AG10803 (cell line): Measurements from ENCODE around the gene CDHR2.

Source experiments
- DNase-seq: peaks from one replicate; pipeline ENCODE4 v3.0.0; 2010; ENCODE audit warnings: low read depth
- H3K4me3 ChIP-seq: 2 replicates; pipeline ENCODE4 v1.5.1; 2011; ENCODE audit warnings: mild to moderate bottlenecking, low read length, control low read depth
- TF ChIP-seq, protein P1 (sequence below): conservative IDR thresholded peaks from 2 replicates; pipeline ENCODE4 v1.5.1; 2011; ENCODE audit warnings: mild to moderate bottlenecking, low read length, control low read depth, inconsistent platforms

CDHR2 gene

GRCh38 chr5:176536132-176536901 lies 12.8 kb upstream of the CDHR2 start:
- DNase-seq = peak; percentile 69
- H3K4me3 ChIP-seq = peak overlapping the region; percentile 84
- TF ChIP-seq, protein P1, sequence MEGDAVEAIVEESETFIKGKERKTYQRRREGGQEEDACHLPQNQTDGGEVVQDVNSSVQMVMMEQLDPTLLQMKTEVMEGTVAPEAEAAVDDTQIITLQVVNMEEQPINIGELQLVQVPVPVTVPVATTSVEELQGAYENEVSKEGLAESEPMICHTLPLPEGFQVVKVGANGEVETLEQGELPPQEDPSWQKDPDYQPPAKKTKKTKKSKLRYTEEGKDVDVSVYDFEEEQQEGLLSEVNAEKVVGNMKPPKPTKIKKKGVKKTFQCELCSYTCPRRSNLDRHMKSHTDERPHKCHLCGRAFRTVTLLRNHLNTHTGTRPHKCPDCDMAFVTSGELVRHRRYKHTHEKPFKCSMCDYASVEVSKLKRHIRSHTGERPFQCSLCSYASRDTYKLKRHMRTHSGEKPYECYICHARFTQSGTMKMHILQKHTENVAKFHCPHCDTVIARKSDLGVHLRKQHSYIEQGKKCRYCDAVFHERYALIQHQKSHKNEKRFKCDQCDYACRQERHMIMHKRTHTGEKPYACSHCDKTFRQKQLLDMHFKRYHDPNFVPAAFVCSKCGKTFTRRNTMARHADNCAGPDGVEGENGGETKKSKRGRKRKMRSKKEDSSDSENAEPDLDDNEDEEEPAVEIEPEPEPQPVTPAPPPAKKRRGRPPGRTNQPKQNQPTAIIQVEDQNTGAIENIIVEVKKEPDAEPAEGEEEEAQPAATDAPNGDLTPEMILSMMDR = no peak

GRCh38 chr5:176536902-176537553 lies 12.1 kb upstream of the CDHR2 start, which contains the start of gene RNF44:
Gene RNF44, minus strand, starts transcription at chr5:176537402. Its CDS starts 4,930 bp downstream, at chr5:176532472.
- TF ChIP-seq, protein P1 = no peak
- peak; percentile 97 for DNase-seq
- peak within 1 kb of the TSS; percentile 84 for H3K4me3 ChIP-seq

GRCh38 chr5:176537554-176538229 lies 11.4 kb upstream of the CDHR2 start:
- peak overlapping the region; percentile 82 for H3K4me3 ChIP-seq
- peak; percentile 99 for DNase-seq
- TF ChIP-seq, protein P1 = no peak

GRCh38 chr5:176538230-176538988 lies 10.7 kb upstream of the CDHR2 start:
- no peak for DNase-seq
- peak overlapping the region; percentile 54 for H3K4me3 ChIP-seq
- TF ChIP-seq, protein P1 = no peak

GRCh38 chr5:176538989-176539384 lies 10.2 kb upstream of the CDHR2 start:
- no peak overlapping the region for H3K4me3 ChIP-seq
- no peak for DNase-seq
- TF ChIP-seq, protein P1 = no peak

GRCh38 chr5:176540476-176540899 lies 8.7 kb upstream of the CDHR2 start:
- TF ChIP-seq, protein P1 = no peak
- no peak overlapping the region for H3K4me3 ChIP-seq
- no peak for DNase-seq
